ENCODE results near the gene CTAG1B.

GRCh38 chrX:154594491-154594890, 24.6 kb downstream of the CTAG1B start:
- TF ChIP-seq EZH2 (IDR thresholded peaks at IDR 0.05), result no peak
- no peak for TF ChIP-seq CTCF (IDR thresholded peaks at IDR 0.05)
